Heart right ventricle (tissue), 16 donors: ENCODE results near the gene COA5. TPM values are rescaled to one million over a fixed set of nuclear protein-coding genes. Genes with fewer than 3 reads are reported as not detected.
"Not testable (repeated sequence)": the region's sequence is repeated elsewhere in the genome, so short reads cannot be mapped to it uniquely, and the experiment has no call there.

Experiments
- ATAC-seq, 8 donors: fragments of 200-7000 bp; cut with Tn5 transposase; one replicate each; pipeline ENCODE4 v1.9.1; 2020; ENCODE audit warnings: mild to moderate bottlenecking in 8 of 8, moderate library complexity in 8 of 8, moderate number of reproducible peaks in 1 of 8
- DNase-seq, 2 donors: peaks; one replicate each; pipeline ENCODE4 v3.0.0-alpha.2; 2020
- H3K27ac ChIP-seq, 10 donors: fragments of 200-600 bp; sonication (generic) in 2 of 10; one replicate each; pipeline versions ENCODE4 v1.5.0 to v1.8.0; 2020 to 2022; ENCODE audit warnings: mild to moderate bottlenecking in 3 of 10
- H3K27me3 ChIP-seq, 7 donors: fragments of 200-600 bp; one replicate each; pipeline ENCODE4 v1.8.0; 2021 to 2022; ENCODE audit warnings: mild to moderate bottlenecking in 2 of 7
- H3K36me3 ChIP-seq, 9 donors: fragments of 200-600 bp; sonication (generic) in 1 of 9; one replicate each; pipeline versions ENCODE4 v1.5.0 to v1.8.0; 2020 to 2022; ENCODE audit warnings: mild to moderate bottlenecking in 2 of 9
- H3K4me1 ChIP-seq, 9 donors: fragments of 200-600 bp; sonication (generic) in 1 of 9; one replicate each; pipeline versions ENCODE4 v1.5.0 to v1.8.0; 2020 to 2022; ENCODE audit warnings: mild to moderate bottlenecking in 4 of 9
- H3K4me3 ChIP-seq, 10 donors: fragments of 200-600 bp; sonication (generic) in 2 of 10; one replicate each; pipeline versions ENCODE4 v1.5.0 to v1.8.0; 2020 to 2022; ENCODE audit warnings: mild to moderate bottlenecking in 7 of 10, moderate library complexity in 2 of 10
- H3K9me3 ChIP-seq, 11 donors: fragments of 200-600 bp in 10 of 11; sonication (generic) in 2 of 11; one replicate each; pipeline versions ENCODE4 v1.5.0 to v1.8.0; 2013 to 2022; ENCODE audit warnings: mild to moderate bottlenecking in 2 of 11, control low read depth in 1 of 11, moderate library complexity in 1 of 11
- WGBS, 2 donors: extraction: QIAGEN DNeasy Blood & Tissue Kit; methylation state at CpG; one replicate each; pipeline ENCODE4 v1.1.7; 2013; ENCODE audit warnings: inconsistent platforms in 1 of 2; 5-methylcytosine and 5-hydroxymethylcytosine counted together
- intact Hi-C, 10 donors: fragments of 100-400 bp; cut with DNase I; formaldehyde crosslinking; loops; one replicate each; pipeline versions ENCODE4 v1.11.1 to v1.14.2; 2022
- polyA plus RNA-seq, 2 donors: library from polyadenylated mRNA; stranded (reverse); fragments of 200-250 nt; gene quantifications; one replicate each; pipeline ENCODE4 v1.2.3, GENCODE V29; 2013
- total RNA-seq, 10 donors: library from RNA; stranded (reverse); fragmentation: NEBNext Ultra II Directional in 3 of 10; extraction: Animal tissue kit (Norgen Biotek cat#: 25700) in 3 of 10; gene quantifications; one replicate each; pipeline versions ENCODE4 v1.2.1 to v1.2.4, GENCODE V29; 2021 to 2023
- TF ChIP-seq, protein P1 (sequence below), 9 donors: fragments of 200-600 bp; sonication (generic) in 2 of 9; IDR thresholded peaks; one replicate each; pipeline versions ENCODE4 v1.5.0 to v1.8.0; 2021 to 2022; ENCODE audit warnings: antibody characterized with exemption in 9 of 9, mild to moderate bottlenecking in 5 of 9, moderate library complexity in 1 of 9
- donor health status: Arrhythmogenic right ventricular cardiomyopathy.
- donor health status: ischemic (EF 13 %, LVEDD 7.1; RV severe dilation, severe dysfunction).
- donor health status: healthy with polysubstance abuse.
- donor health status: DM: no; HTN: yes; CAD: no.
- donor health status: DM: no; HTN: no; CAD: no.
- donor health status: ischemic (EF 25% LVEDD 6.9; RV normal size, moderate dysfunction).
- donor health status: ischemic (EF 25% LVEDD 5.7; RV mildly dilated, moderate dysfunction).
- donor health status: healthy.
- donor health status: DM: yes; HTN: yes; CAD: no.
- donor health status: Ischemic cardiomyopathy.
- donor health status: ischemic (EF 35%, LVEDD 5.7; RV mildly dilated, moderate dysfunction).
- donor health status: nonischemic (EF 11% LVEDD 7.7; RV severe dilation, severe dysfunction).
- donor health status: DM: yes; HTN: yes; CAD: no.
- donor health status: PGD.
- donor health status: ischemic (EF 29% LVEDD 5.4; RV normal size, mild dysfunction).
- donor health status: nonischemic (EF 23%, LVEDD 6.1; RV moderate dilation, normal function).

COA5 gene
- total and polyA plus RNA-seq, 12 donors: 20.2 to 61.2 (median 26.0) TPM

DNA sequence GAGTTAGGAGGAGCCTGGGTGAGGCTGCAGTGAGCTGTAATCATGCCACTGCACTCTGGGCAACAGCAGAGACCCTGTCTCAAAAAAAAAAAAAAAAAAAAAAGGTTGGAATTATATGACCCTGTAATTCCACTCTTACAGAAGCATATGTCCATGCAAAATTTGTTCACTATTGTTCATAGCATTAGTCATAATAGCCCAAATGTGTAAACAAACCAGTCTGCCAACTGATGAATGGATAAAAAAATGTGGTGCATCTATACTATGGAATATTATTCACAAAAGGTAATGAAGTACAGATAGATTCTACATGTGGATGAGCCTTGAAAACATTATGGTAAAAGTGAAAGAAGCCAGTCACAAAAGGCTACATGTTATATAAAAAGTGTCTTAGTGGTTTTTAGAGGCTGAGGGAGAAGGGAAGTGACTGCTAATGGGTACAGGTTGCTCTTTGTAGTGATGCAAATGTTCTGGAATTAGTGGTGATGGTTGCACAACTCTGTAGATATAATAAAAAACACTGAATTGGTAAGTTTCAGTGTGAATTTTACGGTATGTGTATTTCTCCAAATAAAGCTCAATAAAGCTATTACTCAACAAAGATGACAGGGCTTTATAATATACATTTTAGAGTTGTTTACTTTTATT, 9.4 kb downstream of the COA5 start:
- no peak for ATAC-seq
- TF ChIP-seq, protein P1, sequence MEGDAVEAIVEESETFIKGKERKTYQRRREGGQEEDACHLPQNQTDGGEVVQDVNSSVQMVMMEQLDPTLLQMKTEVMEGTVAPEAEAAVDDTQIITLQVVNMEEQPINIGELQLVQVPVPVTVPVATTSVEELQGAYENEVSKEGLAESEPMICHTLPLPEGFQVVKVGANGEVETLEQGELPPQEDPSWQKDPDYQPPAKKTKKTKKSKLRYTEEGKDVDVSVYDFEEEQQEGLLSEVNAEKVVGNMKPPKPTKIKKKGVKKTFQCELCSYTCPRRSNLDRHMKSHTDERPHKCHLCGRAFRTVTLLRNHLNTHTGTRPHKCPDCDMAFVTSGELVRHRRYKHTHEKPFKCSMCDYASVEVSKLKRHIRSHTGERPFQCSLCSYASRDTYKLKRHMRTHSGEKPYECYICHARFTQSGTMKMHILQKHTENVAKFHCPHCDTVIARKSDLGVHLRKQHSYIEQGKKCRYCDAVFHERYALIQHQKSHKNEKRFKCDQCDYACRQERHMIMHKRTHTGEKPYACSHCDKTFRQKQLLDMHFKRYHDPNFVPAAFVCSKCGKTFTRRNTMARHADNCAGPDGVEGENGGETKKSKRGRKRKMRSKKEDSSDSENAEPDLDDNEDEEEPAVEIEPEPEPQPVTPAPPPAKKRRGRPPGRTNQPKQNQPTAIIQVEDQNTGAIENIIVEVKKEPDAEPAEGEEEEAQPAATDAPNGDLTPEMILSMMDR (IDR thresholded peaks at IDR 0.05): no peak
- 91% methylated on average over 1 of the region's 1 CpG for WGBS, 2 donors
- no peak overlapping the region for H3K4me3 ChIP-seq
- peaks cover 0 to 3% (median 0%) of the 10 kb centered on the region in 9 donors for H3K4me1 ChIP-seq
- peaks cover 0 to 84% (median 39%) of the 10 kb centered on the region in 9 donors for H3K36me3 ChIP-seq
- intact Hi-C loops: no loop called here
- no peak for DNase-seq
- H3K9me3 ChIP-seq: peaks cover 0 to 4% (median 0%) of the 10 kb centered on the region in 11 donors
- H3K27me3 ChIP-seq: no peaks in the 10 kb centered on the region
- no peak overlapping the region for H3K27ac ChIP-seq

DNA sequence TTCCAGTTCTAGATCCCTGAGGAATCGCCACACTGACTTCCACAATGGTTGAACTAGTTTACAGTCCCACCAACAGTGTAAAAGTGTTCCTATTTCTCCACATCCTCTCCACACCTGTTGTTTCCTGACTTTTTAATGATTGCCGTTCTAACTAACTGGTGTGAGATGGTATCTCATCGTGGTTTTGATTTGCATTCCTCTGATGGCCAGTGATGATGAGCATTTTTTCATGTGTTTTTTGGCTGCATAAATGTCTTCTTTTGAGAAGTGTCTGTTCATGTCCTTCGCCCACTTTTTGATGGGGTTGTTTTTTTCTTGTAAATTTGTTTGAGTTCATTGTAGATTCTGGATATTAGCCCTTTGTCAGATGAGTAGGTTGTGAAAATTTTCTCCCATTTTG, 13.6 kb downstream of the COA5 start:
- H3K27ac ChIP-seq, intact Hi-C loops, H3K9me3 ChIP-seq, H3K27me3 ChIP-seq, DNase-seq, ATAC-seq, H3K4me1 ChIP-seq, H3K4me3 ChIP-seq: not testable (repeated sequence)
- peaks cover 0 to 77% (median 31%) of the 10 kb centered on the region in 9 donors for H3K36me3 ChIP-seq
- WGBS, 2 donors: 80 to 91% methylated on average over 2 of the region's 4 CpGs

DNA sequence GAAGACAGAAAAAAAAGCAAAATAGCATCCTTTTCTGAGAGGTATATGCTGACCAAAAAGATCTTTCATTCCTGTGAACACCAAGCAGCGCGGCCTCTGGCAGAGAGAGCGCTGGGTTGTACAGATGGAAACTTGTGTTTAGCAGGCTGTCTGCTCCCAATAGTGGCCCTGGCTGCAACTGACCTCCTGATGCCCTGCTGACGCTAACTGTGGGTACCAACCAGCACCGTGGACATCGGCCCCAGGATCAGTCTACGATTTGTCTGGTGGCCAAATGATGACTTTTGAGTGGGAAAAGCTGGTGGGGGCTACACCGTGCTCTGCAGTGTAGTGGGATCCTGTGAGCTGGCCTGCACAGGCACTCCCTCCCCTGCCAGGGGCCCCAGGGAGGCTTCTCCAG, 15.7 kb downstream of the COA5 start:
- intact Hi-C loops: no loop called here
- 95 to 96% methylated on average over 8 of the region's 8 CpGs for WGBS, 2 donors
- Histone ChIP-seq H3K27me3 (no peaks in the 10 kb centered on the region), H3K36me3 (peaks cover 0 to 77% (median 14%) of the 10 kb centered on the region in 9 donors), H3K4me1 (no peaks in the 10 kb centered on the region), H3K9me3 (peaks cover 0 to 7% (median 0%) of the 10 kb centered on the region in 11 donors), H3K4me3 (no peak overlapping the region), H3K27ac (no peak overlapping the region)
- ATAC-seq (peak in 2 of 8 donors; percentile 20 to 50), DNase-seq (no peak)
- TF ChIP-seq, protein P1 (IDR thresholded peaks at IDR 0.05): no peak

DNA sequence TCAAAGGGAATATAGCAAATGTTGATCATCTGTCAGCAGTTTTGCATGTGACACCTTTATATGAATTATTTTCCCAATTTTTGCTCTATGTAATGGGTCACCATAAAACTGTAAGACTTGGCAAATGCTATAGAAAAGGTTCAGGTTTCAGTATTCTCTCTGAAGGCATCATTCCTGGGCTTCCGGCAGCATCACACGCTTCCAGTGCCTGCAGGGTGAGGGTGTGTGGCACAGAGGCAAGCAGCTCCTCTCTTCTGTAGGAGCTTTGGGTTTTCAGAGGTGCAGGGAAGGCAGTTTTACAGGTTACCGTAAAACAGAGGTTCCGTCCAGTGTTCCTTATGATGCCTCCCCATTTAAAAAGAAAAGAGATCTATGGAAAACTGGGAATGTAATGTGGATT, 18.8 kb downstream of the COA5 start:
- no peak overlapping the region for H3K4me3 ChIP-seq
- TF ChIP-seq, protein P1 (IDR thresholded peaks at IDR 0.05): no peak
- H3K36me3 ChIP-seq: peaks cover 0 to 86% (median 11%) of the 10 kb centered on the region in 9 donors
- intact Hi-C loops: no loop called here
- no peak for DNase-seq
- H3K4me1 ChIP-seq: no peaks in the 10 kb centered on the region
- H3K27ac ChIP-seq: no peak overlapping the region
- no peak for ATAC-seq
- H3K9me3 ChIP-seq: peaks cover 0 to 7% (median 0%) of the 10 kb centered on the region in 11 donors
- H3K27me3 ChIP-seq: no peaks in the 10 kb centered on the region
- WGBS, 2 donors: 96 to 99% methylated on average over 4 of the region's 4 CpGs

DNA sequence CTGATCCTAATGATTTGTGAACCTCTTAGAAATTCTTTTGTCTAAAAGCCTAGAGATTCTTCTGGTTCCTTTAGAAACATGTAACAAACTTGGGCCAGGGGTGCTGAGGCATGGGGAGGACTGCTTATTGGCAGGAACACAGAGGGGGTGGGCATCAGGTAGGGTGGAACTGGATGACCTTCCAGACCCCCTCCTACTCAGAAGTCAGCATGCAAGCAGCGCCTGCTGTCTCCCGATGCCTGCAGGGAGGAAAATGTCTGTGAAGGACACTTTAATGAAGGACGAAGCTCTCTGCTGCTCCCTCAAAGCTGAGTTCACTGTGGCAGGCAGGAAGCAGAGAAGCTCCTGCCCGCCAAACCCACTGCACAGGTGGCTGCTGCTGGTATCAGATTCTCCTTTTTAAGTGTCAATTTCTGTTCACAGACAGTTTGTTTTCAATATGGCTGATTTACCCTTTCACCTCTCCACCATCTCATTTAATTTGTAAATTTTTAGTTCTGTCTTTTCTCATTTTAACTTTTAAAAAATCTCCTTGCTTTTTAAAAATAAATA, 19.4 kb downstream of the COA5 start:
- 83 to 86% methylated on average over 4 of the region's 4 CpGs for WGBS, 2 donors
- no peaks in the 10 kb centered on the region for H3K4me1 ChIP-seq
- no peak for ATAC-seq
- H3K27ac ChIP-seq: no peak overlapping the region
- H3K27me3 ChIP-seq: no peaks in the 10 kb centered on the region
- peaks cover 0 to 4% (median 0%) of the 10 kb centered on the region in 11 donors for H3K9me3 ChIP-seq
- TF ChIP-seq, protein P1 (IDR thresholded peaks at IDR 0.05): no peak
- H3K36me3 ChIP-seq: peaks cover 0 to 91% (median 13%) of the 10 kb centered on the region in 9 donors
- no peak overlapping the region for H3K4me3 ChIP-seq
- intact Hi-C loops: no loop called here
- no peak for DNase-seq
